GM12872 (cell line): ENCODE results near the gene PTRH1.

Experiments
- CTCF ChIP-seq: IDR thresholded peaks from 3 replicates; pipeline ENCODE4 v1.5.1; 2011; ENCODE audit warnings: low read depth, mild to moderate bottlenecking, low read length, moderate library complexity; ENCODE audit not compliant: insufficient read depth

PTRH1 gene

GRCh38 chr9:127712867-127713266 is 2.6 kb downstream of the PTRH1 start:
- no peak for TF ChIP-seq CTCF

GRCh38 chr9:127712371-127712770 is 3.1 kb downstream of the PTRH1 start:
- no peak for TF ChIP-seq CTCF

GRCh38 chr9:127711831-127712274 is 3.6 kb downstream of the PTRH1 start:
- no peak for TF ChIP-seq CTCF

- TF ChIP-seq CTCF = no peak
These were observed 4.2 kb downstream of the PTRH1 start for GRCh38 chr9:127711226-127711701.

- no peak for TF ChIP-seq CTCF
These were observed 5.2 kb downstream of the PTRH1 start for GRCh38 chr9:127710204-127710783.

- no peak for TF ChIP-seq CTCF
These were observed 6.4 kb downstream of the PTRH1 start for GRCh38 chr9:127708952-127709587.

GRCh38 chr9:127707766-127708165 is 7.7 kb downstream of the PTRH1 start:
- peak; percentile 49; the same call in 2 of the 3 replicates for TF ChIP-seq CTCF
